IPS-20b (cell line): ENCODE data around the gene FOXN3.

Experiments
- H3K27ac ChIP-seq: one replicate; pipeline ENCODE4 v1.5.1; 2013; ENCODE audit warnings: low read length
- H3K27me3 ChIP-seq: 2 replicates; pipeline ENCODE4 v1.6.1; 2013; ENCODE audit warnings: mild to moderate bottlenecking, low read length, inconsistent platforms; ENCODE audit not compliant: insufficient read depth
- H3K36me3 ChIP-seq: 2 replicates; pipeline ENCODE4 v1.6.1; 2013; ENCODE audit warnings: low read depth, mild to moderate bottlenecking, inconsistent platforms, low read length, moderate library complexity; ENCODE audit not compliant: insufficient read depth
- H3K4me1 ChIP-seq: 2 replicates; pipeline ENCODE4 v1.6.1; 2013; ENCODE audit warnings: mild to moderate bottlenecking, control low read depth, inconsistent platforms, low read length, moderate library complexity; ENCODE audit not compliant: insufficient read depth
- H3K4me3 ChIP-seq: 2 replicates; pipeline ENCODE4 v1.5.1; 2013; ENCODE audit warnings: mild to moderate bottlenecking, low read length, inconsistent platforms
- H3K9ac ChIP-seq: 2 replicates; pipeline ENCODE4 v1.6.1; 2013; ENCODE audit warnings: low read depth, mild to moderate bottlenecking, inconsistent platforms, low read length, moderate library complexity
- H3K9me3 ChIP-seq: 2 replicates; pipeline ENCODE4 v1.6.1; 2013; ENCODE audit warnings: mild to moderate bottlenecking, low read depth, low read length, inconsistent platforms; ENCODE audit not compliant: insufficient read depth

FOXN3 gene

DNA sequence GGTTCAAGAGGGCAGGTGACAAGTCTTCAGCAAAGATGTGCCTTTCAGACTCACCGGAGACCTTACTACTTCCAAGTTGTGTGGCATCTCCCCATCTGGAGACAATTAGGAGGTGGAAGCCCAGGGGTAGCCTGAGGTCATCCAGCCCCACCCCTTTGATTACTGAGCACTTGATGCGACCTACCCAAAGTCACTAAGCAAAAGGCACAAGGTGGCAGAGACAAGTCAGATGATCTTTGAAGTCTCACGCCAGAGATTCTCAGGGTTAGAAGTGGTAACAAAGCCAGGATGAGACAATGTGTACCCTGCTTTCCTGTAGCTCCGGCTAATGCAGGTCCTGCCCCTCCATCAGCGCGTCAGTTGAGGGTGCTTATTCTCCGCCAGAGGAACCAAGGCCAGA is 1.4 kb upstream of the FOXN3 start:
- Histone ChIP-seq H3K4me1 (peaks cover 21% of the 10 kb centered on the region), H3K27ac (no peak overlapping the region), H3K27me3 (no peaks in the 10 kb centered on the region), H3K4me3 (peak overlapping the region; percentile 71), H3K9ac (peak overlapping the region; percentile 75; the same call in 1 of the 2 replicates), H3K36me3 (peaks cover 23% of the 10 kb centered on the region), H3K9me3 (no peaks in the 10 kb centered on the region)

DNA sequence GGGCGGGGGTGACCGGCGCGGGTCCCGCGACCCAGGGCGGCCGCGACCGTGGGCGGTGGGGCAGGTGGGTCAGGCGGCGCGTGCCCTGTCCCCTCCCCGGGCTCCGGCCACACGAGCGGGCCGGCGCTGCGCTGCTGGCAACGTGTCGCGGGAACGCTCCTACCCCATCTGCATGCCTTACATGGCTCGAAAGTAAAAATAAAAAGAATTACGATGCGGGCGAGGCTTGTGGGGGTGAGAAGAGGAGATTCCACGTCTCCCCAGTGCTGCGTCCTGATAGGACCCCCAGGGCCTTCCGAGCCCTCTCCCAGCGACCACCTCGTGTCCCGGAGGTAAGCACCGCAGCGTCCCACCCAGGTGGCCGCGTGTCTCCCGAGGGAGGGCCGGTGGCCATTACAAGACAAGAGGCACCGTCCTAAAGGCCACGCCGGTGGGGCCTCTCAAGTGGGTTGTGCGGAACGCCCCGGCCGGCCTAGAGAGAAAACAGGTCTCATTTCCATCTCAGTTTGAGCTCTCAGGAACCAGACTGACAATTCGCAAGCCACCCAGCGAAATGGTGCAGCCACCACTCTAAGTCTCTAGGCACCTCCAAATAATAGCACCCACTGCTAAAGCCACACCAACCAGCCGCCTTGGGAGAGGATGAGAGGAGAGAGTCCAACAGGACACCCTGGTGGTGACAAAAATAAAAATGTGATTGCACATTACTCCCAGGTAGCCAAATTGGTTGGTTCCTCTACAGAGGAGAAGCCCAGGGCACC is 612 bp upstream of the FOXN3 start:
- peaks cover 29% of the 10 kb centered on the region for H3K36me3 ChIP-seq
- peaks cover 18% of the 10 kb centered on the region for H3K4me1 ChIP-seq
- H3K4me3 ChIP-seq: peak overlapping the region; percentile 71
- no peaks in the 10 kb centered on the region for H3K9me3 ChIP-seq
- peak overlapping the region; percentile 91 for H3K27ac ChIP-seq
- no peaks in the 10 kb centered on the region for H3K27me3 ChIP-seq
- H3K9ac ChIP-seq: peak overlapping the region; percentile 75; the same call in 1 of the 2 replicates

DNA sequence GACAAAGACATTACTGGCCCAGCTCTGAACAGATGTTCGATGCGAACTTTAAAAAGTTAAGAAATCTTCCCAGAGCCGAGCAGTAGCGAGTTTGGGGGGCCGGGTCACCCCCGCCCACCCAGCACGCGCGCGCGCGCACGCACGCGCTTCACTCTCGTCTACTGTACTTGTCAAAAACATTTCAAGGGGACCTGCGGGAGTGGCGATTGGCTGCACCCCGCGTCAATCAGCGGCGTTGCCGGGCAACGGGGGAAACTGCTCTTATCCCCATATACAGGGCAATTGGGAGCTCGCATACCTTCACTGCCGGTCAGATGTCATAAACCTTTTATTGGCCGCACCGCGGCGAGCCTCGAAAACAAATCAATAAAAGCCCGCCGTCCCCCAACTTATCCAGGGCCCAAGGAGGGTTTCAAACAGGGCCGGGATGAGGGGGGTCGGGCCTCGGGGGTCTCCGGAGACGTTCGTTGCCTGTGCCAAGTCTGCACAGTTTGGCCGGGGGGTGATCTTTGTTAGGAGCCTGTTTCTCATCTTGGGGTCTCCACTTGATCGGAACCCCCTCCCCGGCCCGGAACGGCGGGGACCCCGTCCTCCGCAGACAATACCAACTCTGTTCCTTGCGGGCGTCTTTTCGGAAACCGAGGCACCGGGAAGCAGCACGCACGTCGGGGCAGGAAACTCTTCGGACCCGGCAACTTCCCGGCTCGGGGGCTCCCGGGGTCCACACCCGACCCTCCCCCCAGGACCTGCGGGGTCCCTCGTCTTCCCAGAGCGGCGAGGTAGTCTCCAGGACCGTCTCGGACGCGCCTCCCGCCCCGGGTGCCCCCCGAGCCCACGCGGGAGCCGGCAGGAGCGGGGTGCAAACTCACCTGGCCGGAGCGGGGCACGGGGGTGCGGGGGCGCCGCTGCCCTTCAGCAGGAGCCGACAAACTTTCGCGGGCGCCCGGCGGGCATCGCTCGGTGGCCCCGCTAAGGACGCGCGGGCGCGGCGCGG is 734 bp downstream of the FOXN3 start:
- H3K4me3 ChIP-seq: peak overlapping the region; percentile 74
- peak overlapping the region; percentile 91; the same call in 1 of the 2 replicates for H3K9ac ChIP-seq
- H3K4me1 ChIP-seq: peaks cover 18% of the 10 kb centered on the region
- H3K9me3 ChIP-seq: peaks cover 3% of the 10 kb centered on the region
- H3K36me3 ChIP-seq: peaks cover 43% of the 10 kb centered on the region
- peak overlapping the region; percentile 72 for H3K27ac ChIP-seq
- H3K27me3 ChIP-seq: no peaks in the 10 kb centered on the region

DNA sequence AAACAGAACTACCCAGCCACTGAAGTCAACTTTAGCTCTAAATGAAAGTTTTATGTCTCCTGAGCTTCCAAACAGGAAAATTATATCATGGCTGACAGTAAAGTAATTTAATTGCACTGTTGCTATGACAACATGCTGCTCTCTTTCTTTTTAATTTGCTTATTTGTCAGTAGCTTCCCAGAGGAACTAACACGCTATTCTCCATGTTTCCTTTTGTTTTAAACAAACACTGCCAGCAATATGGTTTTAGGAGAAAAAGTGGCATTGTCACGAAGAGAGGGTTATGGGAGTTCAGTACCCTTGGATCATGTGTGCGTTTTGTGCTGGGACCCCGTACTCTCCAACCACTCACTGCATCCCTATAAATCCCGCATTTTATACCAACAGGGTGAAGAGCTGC is 1.9 kb downstream of the FOXN3 start:
- Histone ChIP-seq H3K27ac (no peak overlapping the region), H3K27me3 (no peaks in the 10 kb centered on the region), H3K9me3 (peaks cover 7% of the 10 kb centered on the region), H3K9ac (peak overlapping the region; percentile 91; the same call in 1 of the 2 replicates), H3K4me3 (peak overlapping the region; percentile 74), H3K36me3 (peaks cover 54% of the 10 kb centered on the region), H3K4me1 (peaks cover 23% of the 10 kb centered on the region)

DNA sequence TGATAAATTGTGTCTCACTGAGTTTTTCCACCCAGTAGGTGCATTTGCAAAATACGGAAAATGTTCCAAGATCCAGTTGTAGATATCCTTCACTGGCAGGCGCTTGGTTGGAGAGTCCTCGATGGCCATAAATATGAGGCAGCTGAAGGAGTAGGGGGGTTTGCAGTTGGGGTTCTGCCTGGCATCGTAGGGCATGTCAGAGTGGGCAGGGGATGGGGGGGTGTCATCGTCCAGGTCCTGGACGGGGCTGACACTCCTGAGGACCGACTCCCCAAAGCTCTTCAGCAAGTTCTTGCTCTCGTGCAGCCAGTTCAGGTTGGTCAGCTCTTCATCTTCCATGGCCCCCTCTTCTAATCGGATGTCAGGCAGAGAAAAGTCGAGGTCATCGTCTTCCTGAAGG is 5.1 kb downstream of the FOXN3 start:
- Histone ChIP-seq H3K27me3 (no peaks in the 10 kb centered on the region), H3K9ac (no peak overlapping the region), H3K27ac (no peak overlapping the region), H3K9me3 (peaks cover 7% of the 10 kb centered on the region), H3K36me3 (peaks cover 70% of the 10 kb centered on the region), H3K4me1 (peaks cover 34% of the 10 kb centered on the region), H3K4me3 (no peak overlapping the region)

DNA sequence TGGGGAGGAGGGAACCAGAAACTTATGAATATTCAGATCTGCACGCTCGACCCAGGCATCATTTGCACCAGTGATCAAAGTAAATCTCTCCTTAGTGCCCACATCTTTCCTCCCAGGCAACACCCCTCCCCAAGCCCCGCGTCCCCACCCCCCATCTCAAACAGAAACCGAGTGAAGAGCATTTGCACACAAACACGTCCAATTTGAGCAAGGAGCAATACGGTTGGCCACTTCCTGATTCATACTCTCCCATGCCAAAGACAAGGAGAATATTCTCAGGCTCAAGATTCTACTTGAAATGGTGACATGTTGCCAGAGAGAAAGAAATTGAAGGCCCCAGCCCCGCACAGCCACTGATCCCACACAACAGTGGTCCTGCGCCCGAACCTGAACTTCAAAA is 7.1 kb downstream of the FOXN3 start:
- Histone ChIP-seq H3K36me3 (peaks cover 87% of the 10 kb centered on the region), H3K9me3 (peaks cover 7% of the 10 kb centered on the region), H3K27ac (peak overlapping the region; percentile 55), H3K4me1 (peaks cover 34% of the 10 kb centered on the region), H3K9ac (peak overlapping the region; percentile 33; the same call in 1 of the 2 replicates), H3K27me3 (no peaks in the 10 kb centered on the region), H3K4me3 (no peak overlapping the region)

DNA sequence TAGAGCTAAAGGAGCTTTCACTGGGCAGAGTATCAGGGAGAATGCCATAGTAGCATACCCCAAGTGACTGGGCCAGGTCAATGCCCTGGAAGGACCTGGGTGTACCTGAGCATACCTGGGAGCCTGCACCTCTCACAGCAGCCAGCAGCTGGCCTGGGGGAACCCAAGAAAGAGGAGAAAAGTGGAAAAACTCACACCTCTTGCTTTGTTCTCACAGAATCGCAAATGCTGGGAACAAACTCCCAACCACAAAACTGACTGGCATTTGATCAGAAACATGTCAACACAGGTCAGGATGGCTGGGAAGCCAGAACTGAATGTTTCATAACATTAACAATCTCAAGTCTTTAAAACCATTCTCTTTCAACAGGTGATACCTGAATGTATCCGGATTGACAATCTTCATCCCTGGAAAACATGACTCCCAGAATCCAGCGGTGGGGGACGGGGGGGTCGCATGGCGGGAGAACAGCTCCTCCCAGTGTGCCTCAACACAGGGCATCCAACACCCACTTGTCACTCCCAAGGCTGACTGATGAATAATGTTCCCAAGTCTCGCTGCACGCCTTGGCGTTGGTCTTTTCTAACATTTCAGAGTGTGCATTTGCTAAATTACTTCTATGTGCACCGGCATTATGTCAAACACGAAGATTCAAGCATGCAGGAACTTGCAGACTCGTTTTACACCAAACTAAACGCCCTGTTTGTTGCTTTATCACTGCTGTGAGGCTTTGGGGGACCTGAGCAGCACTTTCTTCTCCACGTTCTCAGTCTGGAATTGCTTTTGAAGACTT is 7.9 kb downstream of the FOXN3 start:
- H3K36me3 ChIP-seq: peaks cover 83% of the 10 kb centered on the region
- H3K9me3 ChIP-seq: peaks cover 7% of the 10 kb centered on the region
- no peak overlapping the region for H3K4me3 ChIP-seq
- H3K27me3 ChIP-seq: no peaks in the 10 kb centered on the region
- no peak overlapping the region for H3K27ac ChIP-seq
- no peak overlapping the region for H3K9ac ChIP-seq
- H3K4me1 ChIP-seq: peaks cover 31% of the 10 kb centered on the region

DNA sequence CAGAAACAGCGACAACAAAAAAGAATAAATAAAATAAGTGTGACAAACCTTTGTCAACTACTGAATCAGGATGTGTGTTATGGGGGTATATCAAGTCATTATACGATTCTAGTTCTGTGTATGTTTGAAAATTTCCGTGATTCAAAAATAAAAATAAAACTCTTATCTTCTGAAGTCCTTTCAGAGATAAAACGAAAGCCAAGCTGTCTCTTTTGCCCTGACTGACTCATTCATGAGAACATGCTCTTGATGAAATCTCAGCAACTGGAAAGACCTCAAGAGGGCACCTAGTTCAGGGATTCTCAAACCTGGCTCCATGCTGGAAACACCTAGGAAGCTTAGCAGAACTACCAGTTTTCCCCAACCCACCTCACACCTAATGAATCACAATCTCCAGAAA is 9.2 kb downstream of the FOXN3 start:
- Histone ChIP-seq H3K36me3 (peaks cover 82% of the 10 kb centered on the region), H3K4me1 (peaks cover 31% of the 10 kb centered on the region), H3K27ac (no peak overlapping the region), H3K4me3 (no peak overlapping the region), H3K27me3 (no peaks in the 10 kb centered on the region), H3K9ac (no peak overlapping the region), H3K9me3 (peaks cover 7% of the 10 kb centered on the region)

DNA sequence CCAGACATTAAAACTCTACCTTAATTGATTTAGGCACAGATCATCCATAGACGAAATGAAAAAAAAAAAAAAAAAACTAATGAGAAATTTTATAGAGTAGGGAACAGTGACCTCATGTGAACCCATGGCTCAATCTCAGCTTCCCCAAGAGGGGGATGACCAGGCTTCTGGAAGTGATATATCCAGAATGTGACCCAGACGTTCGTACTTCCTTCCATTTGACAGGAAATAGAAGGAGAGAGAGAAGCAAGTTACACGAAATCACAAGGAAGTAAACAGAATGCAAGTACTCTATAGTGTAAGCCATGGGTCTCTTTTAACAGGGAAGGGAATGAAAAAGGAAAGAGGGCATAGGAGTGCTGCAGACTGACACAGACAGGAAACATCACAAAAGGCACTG is 10.1 kb downstream of the FOXN3 start:
- H3K36me3 ChIP-seq: peaks cover 73% of the 10 kb centered on the region
- 0 out of 2 replicates have a peak overlapping the region, but pooled peaks have one; percentile 20 for H3K4me3 ChIP-seq
- no peak overlapping the region for H3K9ac ChIP-seq
- no peaks in the 10 kb centered on the region for H3K27me3 ChIP-seq
- no peak overlapping the region for H3K27ac ChIP-seq
- H3K9me3 ChIP-seq: peaks cover 7% of the 10 kb centered on the region
- peaks cover 34% of the 10 kb centered on the region for H3K4me1 ChIP-seq

DNA sequence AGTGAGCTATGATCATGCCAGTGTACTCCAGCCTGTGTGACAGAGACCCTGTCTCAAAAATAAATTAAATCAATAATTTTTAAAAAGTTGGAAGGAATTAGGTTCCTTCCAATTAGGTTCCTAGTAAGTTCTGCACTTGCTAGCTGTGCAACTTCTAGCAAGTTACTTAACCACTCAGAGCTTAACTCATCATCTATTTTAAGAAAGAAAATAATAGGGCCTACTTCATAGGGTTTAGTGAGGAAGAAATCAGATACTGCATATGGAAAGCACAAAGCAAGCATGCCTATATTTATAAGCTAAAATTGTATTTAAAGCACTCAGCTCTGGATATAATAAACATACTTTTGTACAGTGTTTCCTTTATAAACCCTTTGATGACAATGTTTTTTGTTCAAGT is 10.7 kb downstream of the FOXN3 start:
- H3K27ac ChIP-seq: no peak overlapping the region
- H3K36me3 ChIP-seq: peaks cover 70% of the 10 kb centered on the region
- H3K9ac ChIP-seq: no peak overlapping the region
- peaks cover 4% of the 10 kb centered on the region for H3K9me3 ChIP-seq
- H3K27me3 ChIP-seq: no peaks in the 10 kb centered on the region
- peaks cover 38% of the 10 kb centered on the region for H3K4me1 ChIP-seq
- no peak overlapping the region for H3K4me3 ChIP-seq

DNA sequence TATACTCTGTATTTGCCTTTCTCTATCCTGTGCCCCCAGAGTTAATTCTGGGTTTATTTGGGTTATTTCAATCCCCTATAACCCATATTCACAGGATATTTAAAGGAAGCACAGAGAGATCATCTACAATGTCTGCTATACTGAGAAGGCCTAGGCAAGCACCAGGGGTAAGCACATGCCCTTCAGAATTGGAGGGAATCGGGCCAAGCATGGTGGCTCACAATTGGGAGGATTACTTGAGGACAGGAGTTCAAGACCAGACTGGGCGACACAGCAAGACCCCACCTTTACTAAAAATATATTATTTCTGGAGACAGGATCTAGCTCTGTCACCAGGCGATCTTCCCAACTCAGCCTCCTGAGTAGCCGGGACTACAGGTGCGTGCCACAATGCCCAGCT is 11.3 kb downstream of the FOXN3 start:
- Histone ChIP-seq H3K36me3 (peaks cover 65% of the 10 kb centered on the region), H3K27me3 (no peaks in the 10 kb centered on the region), H3K4me3 (no peak overlapping the region), H3K9me3 (no peaks in the 10 kb centered on the region), H3K4me1 (peaks cover 39% of the 10 kb centered on the region), H3K27ac (no peak overlapping the region), H3K9ac (no peak overlapping the region)
